CD4-positive, alpha-beta T cell treated with Interleukin-15 for 1 hour (primary cell): ENCODE data around the gene AHCTF1.

Experiments used
- DNase-seq: peaks from one replicate; pipeline ENCODE4 v3.0.0-alpha.2; 2020

The AHCTF1 gene

DNA sequence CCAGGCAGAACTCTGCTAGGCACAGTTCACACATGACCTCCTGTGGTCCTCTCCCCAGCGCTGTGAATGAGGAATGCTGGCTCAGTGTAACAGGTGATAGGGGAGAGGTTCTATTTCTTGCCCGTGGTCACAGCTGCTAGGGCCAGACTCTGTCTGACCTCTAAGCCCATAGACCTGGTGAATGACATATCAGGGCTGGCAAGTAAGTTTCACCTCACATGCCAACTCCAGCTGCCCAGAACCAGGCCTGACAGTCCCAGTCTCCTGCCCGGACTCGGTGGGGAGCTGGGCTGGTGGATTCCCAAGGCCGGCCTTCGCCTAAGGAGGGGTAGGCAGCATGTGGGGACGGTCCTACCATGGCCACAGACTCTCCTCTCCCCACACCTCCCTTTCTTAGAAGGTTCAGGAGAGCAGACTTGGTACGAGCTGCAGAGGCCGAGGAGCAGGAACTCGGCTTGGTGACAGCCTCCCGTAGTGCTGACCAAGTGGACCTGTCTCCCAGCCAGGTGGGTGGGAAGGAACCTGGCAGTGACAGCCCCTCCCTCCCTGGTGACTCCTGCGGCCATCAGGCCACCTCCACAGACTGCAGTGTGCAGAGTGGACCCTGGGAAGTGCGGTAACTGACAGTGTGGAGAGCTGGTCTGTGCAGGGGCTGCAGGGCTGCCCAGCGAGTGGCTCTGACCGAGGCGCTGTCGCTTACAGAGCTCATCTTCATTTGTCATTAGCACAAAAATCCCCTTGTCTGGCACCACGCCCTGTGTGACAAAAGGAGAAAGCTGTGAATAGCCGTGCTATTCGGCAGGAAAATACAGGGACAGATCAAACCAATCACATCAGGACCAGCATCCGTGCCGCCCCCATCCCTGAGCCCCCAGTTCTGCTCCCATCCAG, 132.9 kb downstream of the AHCTF1 start:
- DNase-seq, result no peak

DNA sequence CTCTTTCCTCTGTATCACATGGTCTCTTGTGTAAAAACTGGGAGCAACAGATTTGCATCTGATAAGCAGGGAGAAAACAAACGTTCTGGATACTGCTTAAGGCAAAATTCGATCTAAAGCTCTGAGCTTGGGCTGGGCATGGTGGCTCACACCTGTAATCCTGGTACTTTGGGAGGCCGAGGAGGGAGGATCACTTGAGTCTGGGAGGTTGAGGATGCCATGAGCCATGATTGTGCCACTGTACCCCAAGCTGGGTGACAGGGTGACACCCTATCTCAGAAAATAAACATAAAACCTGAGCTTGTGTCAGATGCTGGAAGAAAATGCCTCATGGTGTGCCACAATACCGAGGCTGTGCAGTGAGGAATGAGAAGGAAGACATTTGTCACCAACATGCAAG, 133.6 kb downstream of the AHCTF1 start:
- no peak for DNase-seq

DNA sequence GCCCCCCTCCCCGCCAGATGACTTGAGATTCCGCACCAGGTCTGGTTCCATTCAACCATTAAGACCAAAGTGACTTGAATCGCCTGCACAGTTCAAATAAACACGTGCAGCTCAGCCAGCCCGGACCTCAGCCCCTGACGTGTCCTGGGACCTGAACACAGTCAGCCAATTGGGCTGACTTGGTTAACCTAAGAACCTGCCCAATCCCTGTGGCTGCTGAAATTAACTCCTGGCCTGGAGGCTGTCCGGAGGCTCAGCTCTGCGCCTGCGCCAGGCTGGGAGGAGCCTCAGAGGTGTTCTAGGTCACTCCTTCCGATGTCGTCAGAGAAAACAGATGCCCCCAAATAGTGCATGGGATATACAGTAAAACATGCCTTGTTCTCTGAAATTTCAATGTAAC, 134.2 kb downstream of the AHCTF1 start:
- DNase-seq, result no peak

DNA sequence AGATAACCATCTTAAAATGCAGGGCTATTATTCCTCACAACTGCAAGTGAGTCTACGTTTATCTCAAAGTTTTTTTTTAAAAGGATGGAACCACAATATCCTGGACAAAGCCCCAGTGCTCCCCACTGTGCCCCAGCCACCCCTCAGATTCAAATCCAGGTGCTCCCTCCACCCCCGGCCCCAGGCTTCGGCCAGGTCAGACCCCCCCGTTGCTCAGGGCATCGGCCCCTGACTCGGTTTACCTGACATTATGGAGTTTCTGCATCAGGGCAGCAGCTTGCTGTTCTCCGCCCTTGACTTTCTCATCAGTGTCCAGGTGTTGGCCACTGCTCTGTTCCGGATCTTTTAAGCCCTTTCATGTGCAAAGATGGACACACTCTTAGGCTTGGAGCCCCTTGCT, 134.6 kb downstream of the AHCTF1 start:
- DNase-seq, result no peak

DNA sequence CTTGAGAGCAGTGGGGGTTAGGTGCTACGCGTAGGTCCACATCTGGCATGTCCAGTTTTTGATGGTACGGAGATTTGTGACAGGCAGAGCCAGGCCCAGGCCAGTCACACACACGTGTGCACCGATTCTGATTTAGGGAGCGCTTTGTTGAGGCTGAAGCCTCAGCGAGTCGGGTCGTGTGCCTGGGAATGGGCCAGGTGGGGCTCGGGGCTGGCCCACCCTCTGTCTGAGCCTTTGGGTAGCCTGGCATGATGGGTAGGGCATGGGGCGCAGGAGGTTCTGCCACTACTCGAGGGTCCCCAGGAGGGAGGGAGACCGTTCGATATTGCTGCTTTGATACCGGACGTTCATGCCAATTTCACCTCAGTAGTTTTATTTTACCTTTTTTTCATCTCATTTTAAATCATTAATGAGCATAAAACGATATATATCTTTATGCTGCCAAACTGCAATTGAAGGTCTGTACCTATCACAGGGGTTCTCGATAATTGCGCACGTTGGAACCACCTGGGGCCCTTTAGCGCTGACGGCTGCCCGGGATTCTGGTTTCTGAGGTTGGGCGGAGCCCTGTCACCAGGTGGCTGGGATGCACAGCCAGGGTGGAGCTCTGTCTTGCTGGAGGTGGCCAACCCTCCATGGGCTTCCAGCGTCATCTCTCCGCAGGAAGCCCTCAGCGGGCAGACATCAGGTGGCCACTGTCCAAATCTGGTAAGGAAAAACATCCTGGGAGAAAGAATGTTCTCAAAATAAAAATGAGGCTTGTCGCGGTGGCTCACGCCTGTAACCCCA, 135.6 kb downstream of the AHCTF1 start:
- no peak for DNase-seq

DNA sequence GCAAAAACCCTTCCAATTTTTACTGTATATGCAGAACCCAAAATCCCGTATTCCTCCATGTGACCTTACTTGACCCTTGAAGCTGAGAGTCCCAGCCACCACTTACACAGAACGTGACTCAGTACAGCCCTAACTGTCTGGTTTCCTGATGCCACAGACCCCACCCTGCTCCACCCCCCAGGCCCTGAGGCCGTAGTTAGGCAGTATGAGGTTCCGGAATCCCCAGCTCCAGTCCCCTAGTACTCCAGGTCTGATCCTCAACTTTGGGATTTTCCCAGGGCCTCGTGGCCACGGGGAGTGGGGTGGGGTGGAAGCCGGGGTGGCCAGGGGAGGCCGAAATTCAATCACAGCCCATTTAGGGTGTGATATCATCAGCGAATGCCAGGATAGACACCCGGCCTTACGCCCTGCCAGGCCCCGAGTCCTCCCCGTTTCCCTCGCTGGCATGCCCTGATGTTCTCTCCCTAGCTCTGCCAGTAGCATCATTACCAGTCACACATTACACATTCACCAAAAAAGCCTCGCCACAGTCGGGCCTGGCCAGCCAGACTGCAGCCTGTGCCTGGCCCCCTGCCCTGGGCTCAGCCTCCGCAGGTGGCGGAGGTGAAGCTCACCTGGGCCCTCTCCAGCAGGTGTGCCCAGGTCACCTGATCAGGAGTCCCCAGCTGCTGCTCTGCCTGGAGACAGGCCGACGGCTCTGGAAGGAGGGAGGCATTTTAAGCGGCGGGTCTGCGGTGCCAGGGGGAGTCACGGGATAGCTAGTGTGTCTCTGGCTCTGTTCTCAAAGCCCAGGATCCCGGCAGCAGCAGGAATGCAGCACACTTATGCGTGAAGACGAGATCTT, 136.7 kb downstream of the AHCTF1 start:
- no peak for DNase-seq

DNA sequence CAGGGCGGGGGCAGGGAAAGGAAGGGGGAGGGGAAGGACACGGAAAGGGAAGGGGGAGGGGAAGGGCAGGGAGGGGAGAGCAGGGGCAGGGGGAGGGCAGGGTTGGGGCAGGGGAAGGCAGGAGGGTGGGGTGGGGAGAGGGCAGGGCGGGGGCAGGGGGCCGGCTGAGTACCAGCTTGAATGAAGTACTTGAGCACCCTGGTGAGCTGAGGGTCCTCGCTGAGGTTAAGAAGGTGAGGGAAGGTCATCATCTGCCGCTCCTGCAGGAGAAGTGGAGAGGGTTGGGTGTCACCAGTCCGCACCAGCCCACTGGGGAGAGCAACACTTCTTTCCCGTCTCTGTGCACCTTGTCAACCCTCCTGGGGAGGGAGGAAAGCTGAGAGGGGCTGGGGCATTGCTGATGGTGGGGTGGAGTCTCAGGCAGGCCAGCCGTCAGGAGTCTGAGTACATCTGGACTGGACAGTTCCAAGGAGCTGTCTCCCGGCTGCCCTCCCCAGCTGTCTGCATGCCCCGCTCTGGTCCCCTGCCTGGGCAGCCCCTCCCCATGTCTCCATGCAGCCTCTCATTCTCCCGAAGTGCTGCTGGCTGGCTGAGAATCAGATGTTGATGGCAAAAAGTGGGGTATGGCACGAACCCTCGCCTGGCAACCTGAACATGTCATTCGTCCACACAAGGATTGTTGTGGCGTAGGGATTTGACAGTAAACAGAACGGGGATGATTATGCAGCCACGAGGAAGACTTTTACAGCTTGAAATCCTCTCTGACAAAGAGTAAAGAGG, 137.5 kb downstream of the AHCTF1 start:
- DNase-seq, result no peak

DNA sequence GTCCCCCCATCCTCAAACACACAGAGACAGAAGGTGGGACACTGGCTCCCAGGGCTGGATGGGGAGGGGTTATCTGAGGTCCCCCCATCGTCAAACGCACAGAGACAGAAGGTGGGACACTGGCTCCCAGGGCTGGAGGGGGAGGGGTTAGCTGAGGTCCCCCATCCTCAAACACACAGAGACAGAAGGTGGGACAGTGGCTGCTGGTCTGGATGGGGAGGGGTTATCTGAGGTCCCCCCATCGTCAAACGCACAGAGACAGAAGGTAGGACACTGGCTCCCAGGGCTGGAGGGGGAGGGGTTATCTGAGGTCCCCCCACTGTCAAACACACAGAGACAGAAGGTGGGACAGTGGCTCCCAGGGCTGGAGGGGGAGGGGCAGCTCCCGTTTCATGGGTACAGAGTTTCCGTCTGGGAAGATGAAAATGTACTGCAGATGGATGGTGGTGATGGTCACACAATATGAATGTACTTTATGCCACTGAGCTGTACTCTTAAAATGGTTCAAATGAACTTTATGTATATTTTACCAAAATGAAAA, 138.3 kb downstream of the AHCTF1 start:
- no peak for DNase-seq

DNA sequence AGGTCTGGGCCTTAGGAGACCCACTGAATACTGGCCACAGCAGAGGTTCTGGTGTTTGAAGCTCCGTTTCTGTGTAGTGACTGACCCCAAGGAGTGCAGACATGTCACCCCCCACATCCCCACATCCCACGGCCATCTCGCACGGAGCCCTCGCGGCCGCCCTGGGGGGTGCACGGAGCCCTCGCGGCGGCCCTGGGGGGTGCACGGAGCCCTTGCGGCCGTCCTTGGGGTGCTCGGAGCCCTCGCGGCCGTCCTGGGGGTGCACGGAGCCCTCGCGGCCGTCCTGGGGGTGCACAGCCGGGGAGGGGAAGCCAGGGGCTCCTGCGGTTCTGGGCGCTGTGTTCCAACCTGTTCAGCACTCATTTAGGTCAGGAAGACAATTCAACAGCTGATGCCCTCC, 139.1 kb downstream of the AHCTF1 start:
- DNase-seq, result no peak

DNA sequence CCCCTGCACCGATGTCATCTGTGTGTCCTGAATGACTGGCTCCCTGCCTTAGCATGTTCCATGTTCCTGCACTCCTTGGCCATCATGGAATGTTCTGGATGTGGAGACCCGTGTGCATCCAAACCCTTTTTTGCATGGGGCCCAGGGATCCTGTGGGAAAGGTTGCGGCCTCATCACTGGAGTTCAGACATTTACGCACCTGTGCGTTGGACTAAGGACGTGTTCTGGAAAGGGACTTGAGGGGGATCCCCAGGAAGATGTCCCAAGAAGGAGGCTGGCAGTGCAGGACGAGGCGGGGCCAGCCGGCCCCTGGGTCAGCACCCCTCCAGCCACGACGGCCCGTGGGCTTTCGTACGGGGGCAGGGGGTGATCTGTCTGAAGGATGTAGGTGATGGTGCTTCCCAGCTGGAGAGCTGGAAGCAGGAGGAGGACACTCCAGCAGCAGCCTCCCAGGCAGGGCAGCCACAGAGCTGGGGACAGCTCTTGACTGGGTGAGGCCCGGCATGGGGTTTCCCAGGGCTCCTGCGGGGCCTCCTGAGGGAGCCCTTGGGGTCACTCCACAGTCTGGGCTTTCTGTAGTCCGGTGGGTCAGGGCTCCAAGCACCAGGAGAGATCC, 140.3 kb downstream of the AHCTF1 start:
- no peak for DNase-seq

DNA sequence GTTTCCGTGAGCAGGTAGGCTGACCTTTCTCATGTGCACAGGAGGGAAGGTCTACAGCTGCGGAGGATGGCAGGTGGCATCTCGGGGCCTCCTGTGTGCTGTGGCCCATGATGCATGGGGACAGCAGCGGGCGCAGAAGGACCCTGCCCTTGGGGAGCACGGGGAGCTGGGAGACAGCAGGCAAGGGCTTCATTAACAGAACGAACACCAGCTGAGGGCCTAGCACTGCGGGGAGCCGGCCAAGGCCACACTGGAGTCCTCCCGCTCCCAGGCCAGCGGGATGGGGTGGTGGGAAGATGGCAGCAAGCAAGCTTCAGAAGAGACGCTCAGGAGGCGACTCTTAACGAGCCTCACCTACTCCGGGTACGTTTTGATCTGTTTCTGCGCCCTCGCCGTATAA, 140.9 kb downstream of the AHCTF1 start:
- DNase-seq, result no peak

DNA sequence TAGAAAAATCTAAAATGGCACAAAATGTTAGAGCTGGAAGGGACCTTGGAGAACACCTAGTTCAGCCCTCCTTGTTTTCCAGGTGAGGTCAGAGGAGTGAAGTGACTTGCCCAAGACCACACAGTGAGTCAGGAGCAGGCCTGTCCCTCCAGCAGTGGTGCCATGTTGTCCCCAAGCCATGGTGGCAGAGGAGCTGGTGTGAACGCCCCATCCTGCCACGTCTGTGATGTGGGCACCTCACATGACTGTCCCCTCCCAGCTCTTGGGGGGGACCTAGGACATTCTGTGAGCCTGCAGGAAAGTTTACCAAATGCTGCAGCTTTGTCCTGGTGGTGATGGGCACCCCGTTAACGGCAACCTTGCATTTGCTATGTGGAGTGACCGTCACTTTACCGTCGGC, 141.4 kb downstream of the AHCTF1 start:
- DNase-seq, result no peak

DNA sequence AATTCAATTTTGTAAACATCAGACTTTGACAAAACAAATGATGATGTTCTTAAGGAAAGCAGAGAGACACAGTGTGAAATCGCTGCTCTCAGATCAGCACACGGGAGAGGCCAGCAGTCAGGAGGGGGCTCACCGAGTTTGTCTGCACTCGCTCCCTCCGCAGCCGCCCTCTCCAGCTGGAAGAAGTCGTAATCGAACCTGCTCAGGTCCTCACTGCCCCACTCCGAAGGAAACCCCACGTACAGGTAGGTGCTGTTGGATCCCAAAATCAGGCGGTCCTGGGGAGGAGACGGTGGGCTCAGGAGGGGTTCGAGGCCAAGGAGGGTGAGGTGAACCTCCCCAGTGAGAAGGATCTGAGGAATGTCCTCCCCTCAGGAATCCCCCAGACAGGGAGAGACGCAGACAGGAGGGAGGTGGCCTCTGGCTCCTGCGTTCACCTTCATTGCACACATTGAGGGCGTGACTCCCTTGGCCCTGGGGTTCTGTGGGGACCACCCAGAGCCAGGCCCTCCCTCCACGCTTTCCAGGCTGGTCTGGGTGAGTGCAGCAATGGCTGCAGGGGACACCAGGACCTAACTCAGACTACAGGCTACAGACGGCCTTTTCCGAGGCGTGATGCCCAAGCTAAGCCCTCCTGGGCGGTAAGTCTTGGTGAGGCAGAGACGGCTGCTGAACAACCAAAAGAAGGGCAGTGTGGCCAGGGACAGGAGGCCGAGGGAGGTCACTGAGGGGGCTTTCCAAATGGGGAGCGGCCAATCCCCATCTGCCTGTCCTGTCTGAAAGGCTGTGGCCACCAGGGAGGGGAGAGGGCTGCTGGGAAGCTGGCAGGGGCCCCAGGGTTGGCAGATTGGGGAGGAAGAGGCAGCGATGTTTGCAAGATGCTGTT, 142.1 kb downstream of the AHCTF1 start:
- no peak for DNase-seq
